ENCODE data around the gene STOML3. TPM values are rescaled to one million over a fixed set of nuclear protein-coding genes. Genes with fewer than 3 reads are reported as not detected.

STOML3 gene
- total RNA-seq, 1 experiment from 2014 or later, result not detected

GRCh38 chr13:38967446-38967845 is 23.2 kb downstream of the STOML3 start:
- no TSS peak for BruUV-seq (replicated peaks)
- CTCF ChIA-PET, result no interaction called here
- Histone ChIP-seq H3K9me3 (ENCODE audit: control insufficient read depth, insufficient read depth, low read depth, low read length) (no peaks in the 10 kb centered on the region), H3K27ac (ENCODE audit: low read length) (no peak overlapping the region), H3K4me1 (ENCODE audit: control insufficient read depth, insufficient read depth, low read length) (no peaks in the 10 kb centered on the region), H3K4me3 (ENCODE audit: low read depth in 2 of 2, low read length in 2 of 2) (no peak overlapping the region), H3K36me3 (ENCODE audit: control insufficient read depth, insufficient read depth, low read length) (no peaks in the 10 kb centered on the region), H3K27me3 (ENCODE audit: control insufficient read depth, insufficient read depth, low read length) (no peaks in the 10 kb centered on the region; the same call in 1 of the 2 replicates)
- in situ Hi-C loops (cut with HindIII; ENCODE audit: low pct_unique_long_range_greater_than_20kb, low sequenced_read_pairs) (no loop called here), intact Hi-C loops (cut with micrococcal nuclease; ENCODE audit: unreplicated experiment) (no loop called here)
- no peak for DNase-seq (ENCODE audit: low read depth, low spot score)
- no peak for ATAC-seq
- POLR2A ChIA-PET, result no interaction called here
- TF ChIP-seq POLR2AphosphoS5 (IDR thresholded peaks at IDR 0.05; ENCODE audit: low read depth, low read length), result no peak

- no peaks in the 10 kb centered on the region for H3K36me3 ChIP-seq (ENCODE audit: control insufficient read depth, insufficient read depth, low read length)
- H3K4me1 ChIP-seq (ENCODE audit: control insufficient read depth, insufficient read depth, low read length), result no peaks in the 10 kb centered on the region
- DNase-seq (ENCODE audit: low read depth, low spot score) (no peak), ATAC-seq (no peak)
- no peak overlapping the region for H3K4me3 ChIP-seq (ENCODE audit: low read depth in 2 of 2, low read length in 2 of 2)
- in situ Hi-C loops (cut with HindIII; ENCODE audit: low pct_unique_long_range_greater_than_20kb, low sequenced_read_pairs), result no loop called here
- BruUV-seq (replicated peaks), result no TSS peak
- no peaks in the 10 kb centered on the region; the same call in 1 of the 2 replicates for H3K27me3 ChIP-seq (ENCODE audit: control insufficient read depth, insufficient read depth, low read length)
- CTCF ChIA-PET, result no interaction called here
- no peaks in the 10 kb centered on the region for H3K9me3 ChIP-seq (ENCODE audit: control insufficient read depth, insufficient read depth, low read depth, low read length)
- POLR2A ChIA-PET, result no interaction called here
- TF ChIP-seq POLR2AphosphoS5 (IDR thresholded peaks at IDR 0.05; ENCODE audit: low read depth, low read length) (no peak), TCF7L2 (IDR thresholded peaks at IDR 0.05; ENCODE audit: low read depth, low read length) (no peak), CTCF (IDR thresholded peaks at IDR 0.05) (no peak), REST (IDR thresholded peaks at IDR 0.05; ENCODE audit: insufficient read depth in 1 of 2, low read depth in 2 of 2, low read length in 1 of 2) (no peak), SIN3A (IDR thresholded peaks at IDR 0.05; ENCODE audit: borderline replicate concordance, insufficient read depth, low read depth, low read length) (no peak)
- intact Hi-C loops (cut with micrococcal nuclease; ENCODE audit: unreplicated experiment), result no loop called here
- H3K27ac ChIP-seq (ENCODE audit: low read length), result no peak overlapping the region
Observed at GRCh38 chr13:38965281-38965680, 25.4 kb downstream of the STOML3 start.

GRCh38 chr13:38960175-38960574 is 30.5 kb downstream of the STOML3 start:
- H3K27me3 ChIP-seq (ENCODE audit: control insufficient read depth, insufficient read depth, low read length), result no peaks in the 10 kb centered on the region
- no peak for DNase-seq (ENCODE audit: low read depth, low spot score)
- no peak for TF ChIP-seq TCF7L2 (IDR thresholded peaks at IDR 0.05; ENCODE audit: low read depth, low read length)
- no peak for TF ChIP-seq POLR2AphosphoS5 (IDR thresholded peaks at IDR 0.05; ENCODE audit: low read depth, low read length)
- TF ChIP-seq SIN3A (IDR thresholded peaks at IDR 0.05; ENCODE audit: borderline replicate concordance, insufficient read depth, low read depth, low read length), result no peak
- no peak for TF ChIP-seq REST (IDR thresholded peaks at IDR 0.05; ENCODE audit: insufficient read depth in 1 of 2, low read depth in 2 of 2, low read length in 1 of 2)
- TF ChIP-seq CTCF (IDR thresholded peaks at IDR 0.05), result no peak
- in situ Hi-C loops (cut with HindIII; ENCODE audit: low pct_unique_long_range_greater_than_20kb, low sequenced_read_pairs), result no loop called here
- H3K27ac ChIP-seq (ENCODE audit: low read length), result no peak overlapping the region
- CTCF ChIA-PET, result no interaction called here
- H3K4me3 ChIP-seq (ENCODE audit: low read depth in 2 of 2, low read length in 2 of 2), result no peak overlapping the region
- POLR2A ChIA-PET, result no interaction called here
- H3K4me1 ChIP-seq (ENCODE audit: control insufficient read depth, insufficient read depth, low read length), result no peaks in the 10 kb centered on the region
- intact Hi-C loops (cut with micrococcal nuclease; ENCODE audit: unreplicated experiment), result no loop called here
- no peaks in the 10 kb centered on the region for H3K9me3 ChIP-seq (ENCODE audit: control insufficient read depth, insufficient read depth, low read depth, low read length)
- no peak for ATAC-seq
- no peaks in the 10 kb centered on the region for H3K36me3 ChIP-seq (ENCODE audit: control insufficient read depth, insufficient read depth, low read length)
- BruUV-seq (replicated peaks), result no TSS peak
